ENCODE measurements around the gene PRMT1. TPM values are rescaled to one million over a fixed set of nuclear protein-coding genes. Genes with fewer than 3 reads are reported as not detected.

The PRMT1 gene
- total RNA-seq, 1 donor from 2014 or later: 187 TPM

GRCh38 chr19:49687566-49688316 lies 10.7 kb downstream of the PRMT1 start:
- intact Hi-C loops (cut with micrococcal nuclease): no loop called here

- intact Hi-C loops (cut with micrococcal nuclease): no loop called here
These were observed 11.6 kb downstream of the PRMT1 start for GRCh38 chr19:49688531-49689132.

- intact Hi-C loops (cut with micrococcal nuclease): no loop called here
These were observed 12.3 kb downstream of the PRMT1 start, which contains the start of gene ADM5 for GRCh38 chr19:49689133-49690078. Gene ADM5, plus strand, starts transcription at chr19:49689594. Its CDS starts 244 bp downstream, at chr19:49689838.

- intact Hi-C loops (cut with micrococcal nuclease): no loop called here
These were observed 13.1 kb downstream of the PRMT1 start for GRCh38 chr19:49690079-49690655.

GRCh38 chr19:49690656-49691242 lies 13.7 kb downstream of the PRMT1 start, which contains the start of gene CPT1C:
Gene CPT1C, plus strand, starts transcription at chr19:49691116. Its CDS starts 1,137 bp downstream, at chr19:49692253.
- intact Hi-C loops (cut with micrococcal nuclease): no loop called here

- intact Hi-C loops (cut with micrococcal nuclease): no loop called here
These were observed 14.4 kb downstream of the PRMT1 start for GRCh38 chr19:49691243-49692146.

- intact Hi-C loops (cut with micrococcal nuclease): no loop called here
These were observed 15.1 kb downstream of the PRMT1 start for GRCh38 chr19:49692147-49692506.

GRCh38 chr19:49696115-49696514 lies 19.0 kb downstream of the PRMT1 start:
- intact Hi-C loops (cut with micrococcal nuclease): no loop called here

GRCh38 chr19:49696865-49697264 lies 19.8 kb downstream of the PRMT1 start:
- intact Hi-C loops (cut with micrococcal nuclease): no loop called here

GRCh38 chr19:49699364-49699763 lies 22.3 kb downstream of the PRMT1 start:
- intact Hi-C loops (cut with micrococcal nuclease): no loop called here

- intact Hi-C loops (cut with micrococcal nuclease): no loop called here
These were observed 23.5 kb downstream of the PRMT1 start for GRCh38 chr19:49700563-49700962.

GRCh38 chr19:49701271-49701786 lies 24.3 kb downstream of the PRMT1 start:
- intact Hi-C loops (cut with micrococcal nuclease): no loop called here

GRCh38 chr19:49704888-49705642 lies 28.0 kb downstream of the PRMT1 start:
- intact Hi-C loops (cut with micrococcal nuclease): no loop called here

GRCh38 chr19:49705919-49706318 lies 28.8 kb downstream of the PRMT1 start:
- intact Hi-C loops (cut with micrococcal nuclease): no loop called here

- intact Hi-C loops (cut with micrococcal nuclease): no loop called here
These were observed 33.4 kb downstream of the PRMT1 start for GRCh38 chr19:49710372-49710951.

GRCh38 chr19:49712397-49712859 lies 35.4 kb downstream of the PRMT1 start:
- intact Hi-C loops (cut with micrococcal nuclease): no loop called here

GRCh38 chr19:49713236-49713845 lies 36.3 kb downstream of the PRMT1 start:
- intact Hi-C loops (cut with micrococcal nuclease): no loop called here

GRCh38 chr19:49716154-49716553 lies 39.1 kb downstream of the PRMT1 start:
- intact Hi-C loops (cut with micrococcal nuclease): no loop called here
